HepG2 (cell line): ENCODE data around the gene TMEM150C. TPM values are rescaled to one million over a fixed set of nuclear protein-coding genes. Genes with fewer than 3 reads are reported as not detected.
A peak's percentile ranks its signal among the peaks of the same experiment; 100 is the strongest.

Experiments
- ATAC-seq: fragments of 200-7000 bp; cut with Tn5 transposase; 3 replicates; pipeline ENCODE4 v1.9.1; 2020; ENCODE audit warnings: mild to moderate bottlenecking, moderate library complexity
- BruUV-seq: library from RNA; stranded (reverse); fragments of 400-500 nt; replicated peaks from 2 replicates; lab custom pipeline; 2021; lab: Mats Ljungman, UMichigan
- CTCF ChIA-PET: fragments of 300-600 bp; formaldehyde crosslinking; extraction: SDS; loops from one replicate; lab custom pipeline; 2021; ENCODE audit warnings: low total read pairs, inconsistent platforms, low intra/inter-chr PET ratio; lab: Yijun Ruan, JAX
- POLR2A ChIA-PET: fragments of 350-600 bp; sonication (Branson Sonifier 250); formaldehyde crosslinking; loops from one replicate; lab custom pipeline; 2020; ENCODE audit warnings: antibody characterized with exemption, inconsistent platforms; lab: Yijun Ruan, JAX
- DNase-seq: peaks from one replicate; pipeline ENCODE4 v3.0.0-alpha.2; 2015; ENCODE audit warnings: low spot score
- FAIRE-seq: peaks from 3 replicates; lab custom pipeline; 2011; peaks lifted over from hg19 to GRCh38; lab: Jason Lieb, UNC
- H2AFZ ChIP-seq: one replicate; pipeline ENCODE4 v1.6.1; 2011; ENCODE audit warnings: low read length, inconsistent platforms
- H3K27ac ChIP-seq: fragments of 300-600 bp; 3 replicates; pipeline ENCODE4 v1.8.0; 2011; ENCODE audit warnings: mixed run types, mild to moderate bottlenecking, mixed read lengths, low read length, inconsistent platforms; ENCODE audit not compliant: insufficient read depth; ENCODE audit errors: extremely low read length
- H3K27me3 ChIP-seq, 2 experiments: fragments of 200-600 bp in 1 of 2; 2 replicates in 1 of 2; 3 replicates in 1 of 2; pipeline versions ENCODE4 v1.6.0 to v1.8.0; 2011; ENCODE audit warnings: low read length in 2 of 2, mild to moderate bottlenecking in 2 of 2, moderate library complexity in 2 of 2, inconsistent platforms in 1 of 2; ENCODE audit not compliant: insufficient read depth in 2 of 2, control insufficient read depth in 1 of 2
- H3K36me3 ChIP-seq, 2 experiments: fragments of 200-600 bp in 1 of 2; replicated peaks in 1 of 2; 2 replicates in 1 of 2; 3 replicates in 1 of 2; pipeline versions ENCODE4 v1.5.1 to v1.8.0; 2011; ENCODE audit warnings: low read length in 2 of 2, inconsistent platforms in 1 of 2; ENCODE audit not compliant: insufficient read depth in 2 of 2, control insufficient read depth in 1 of 2
- H3K4me1 ChIP-seq: 2 replicates; pipeline ENCODE4 v1.5.1; 2012; ENCODE audit warnings: low read length, inconsistent platforms; ENCODE audit not compliant: insufficient read depth
- H3K4me2 ChIP-seq: 2 replicates; pipeline ENCODE4 v1.6.0; 2011; ENCODE audit warnings: low read depth, low read length, inconsistent platforms
- H3K4me3 ChIP-seq, 3 experiments: fragments of 200-600 bp in 1 of 3; sonication (generic), shearing (Covaris generic) in 1 of 3; replicated peaks in 1 of 3; 2 replicates each; pipeline ENCODE4 v1.5.1; 2011 to 2016; ENCODE audit warnings: low read length in 3 of 3, inconsistent platforms in 2 of 3, low read depth in 2 of 3, mild to moderate bottlenecking in 2 of 3, control low read depth in 1 of 3, mixed read lengths in 1 of 3; ENCODE audit not compliant: insufficient read depth in 1 of 3
- H3K79me2 ChIP-seq: one replicate; pipeline ENCODE4 v1.6.1; 2011; ENCODE audit warnings: low read length, inconsistent platforms; ENCODE audit not compliant: insufficient read depth
- H3K9ac ChIP-seq: 2 replicates; pipeline ENCODE4 v1.6.0; 2011; ENCODE audit warnings: mild to moderate bottlenecking, low read depth, low read length, inconsistent platforms; ENCODE audit not compliant: insufficient read depth
- H3K9me3 ChIP-seq: 2 replicates; pipeline ENCODE4 v1.5.1; 2012; ENCODE audit warnings: mild to moderate bottlenecking, low read length
- H4K20me1 ChIP-seq: 2 replicates; pipeline ENCODE4 v1.6.0; 2011; ENCODE audit warnings: inconsistent platforms, mild to moderate bottlenecking, low read length, moderate library complexity; ENCODE audit not compliant: insufficient read depth
- ARNT2 ChIP-seq: sonication (generic); formaldehyde crosslinking; IDR thresholded peaks from 2 replicates; pipeline ENCODE4 v1.8.0; 2022; ENCODE audit warnings: mild to moderate bottlenecking, low read depth, missing genetic modification reagents, moderate library complexity
- ATF4 ChIP-seq, 2 experiments: fragments of 450-650 bp in 1 of 2; sonication (generic) in 1 of 2; formaldehyde crosslinking; IDR thresholded peaks; 2 replicates each; pipeline versions ENCODE4 v1.5.0 to v1.8.0; 2020 to 2022; ENCODE audit warnings: mild to moderate bottlenecking in 1 of 2, missing genetic modification reagents in 1 of 2
- CREB1 ChIP-seq, 2 experiments: fragments of 450-650 bp in 1 of 2; IDR thresholded peaks; 2 replicates each; pipeline ENCODE4 v1.6.1; 2016 to 2017; ENCODE audit warnings: control low read depth in 1 of 2, mild to moderate bottlenecking in 1 of 2, missing compliant biosample characterization in 1 of 2, missing genetic modification characterization in 1 of 2
- NR1H2 ChIP-seq: sonication (generic); formaldehyde crosslinking; IDR thresholded peaks from 2 replicates; pipeline ENCODE4 v1.8.1; 2022; ENCODE audit warnings: low read depth, missing genetic modification reagents, borderline replicate concordance
- ZNF121 ChIP-seq: sonication (generic); formaldehyde crosslinking; IDR thresholded peaks from 2 replicates; pipeline ENCODE4 v1.5.0; 2020; ENCODE audit warnings: mild to moderate bottlenecking, missing genetic modification reagents
- ZNF558 ChIP-seq: sonication (generic); formaldehyde crosslinking; IDR thresholded peaks from 2 replicates; pipeline ENCODE4 v1.9.0; 2022; ENCODE audit warnings: mild to moderate bottlenecking, missing genetic modification reagents, borderline replicate concordance
- ZNF570 ChIP-seq: sonication (generic); formaldehyde crosslinking; IDR thresholded peaks from 2 replicates; pipeline ENCODE4 v1.4.0; 2020; ENCODE audit warnings: mild to moderate bottlenecking, missing genetic modification reagents, borderline replicate concordance
- WGBS: methylation state at CpG from one replicate; pipeline ENCODE4 v1.1.6; 2017; ENCODE audit warnings: low lambda C conversion rate; 5-methylcytosine and 5-hydroxymethylcytosine counted together
- in situ Hi-C: cut with HindIII; loops from 2 replicates; pipeline ENCODE4 v1.10.0; 2017; ENCODE audit warnings: low pct_unique_long_range_greater_than_20kb; ENCODE audit not compliant: extremely low pct_ligation_motif_present
- intact Hi-C: fragments of 100-400 bp; cut with micrococcal nuclease; formaldehyde crosslinking; loops from one replicate; pipeline ENCODE4 v1.10.0; 2022; ENCODE audit not compliant: unreplicated experiment
- polyA plus RNA-seq, 8 experiments: library from polyadenylated mRNA; depleted of rRNA in 3 of 8; stranded (reverse) in 7 of 8; unstranded in 1 of 8; fragments of >200 nt; fragmentation: Illumina TruSeq in 4 of 8; extraction: Trizol in 4 of 8; gene quantifications; 2 replicates each; pipeline versions ENCODE4 v1.2.1 to v1.2.3, GENCODE V29; 2011 to 2016; ENCODE audit warnings: low read depth in 4 of 8, missing spikeins in 1 of 8, mixed read lengths in 1 of 8; ENCODE audit not compliant: insufficient read depth in 1 of 8
- total RNA-seq, 5 experiments: library from RNA; depleted of rRNA; stranded (reverse); fragments of >200 nt; fragmentation: Illumina TruSeq; extraction: Trizol; gene quantifications; 2 replicates each; pipeline ENCODE4 v1.2.3, GENCODE V29; 2016; ENCODE audit warnings: low read depth in 1 of 5

The TMEM150C gene
- total and polyA plus RNA-seq, 2 of the 13 experiments (the other 11 are each of a cell fraction or from before 2014, with no cell fraction given) = 0.33 to 0.42 TPM

DNA sequence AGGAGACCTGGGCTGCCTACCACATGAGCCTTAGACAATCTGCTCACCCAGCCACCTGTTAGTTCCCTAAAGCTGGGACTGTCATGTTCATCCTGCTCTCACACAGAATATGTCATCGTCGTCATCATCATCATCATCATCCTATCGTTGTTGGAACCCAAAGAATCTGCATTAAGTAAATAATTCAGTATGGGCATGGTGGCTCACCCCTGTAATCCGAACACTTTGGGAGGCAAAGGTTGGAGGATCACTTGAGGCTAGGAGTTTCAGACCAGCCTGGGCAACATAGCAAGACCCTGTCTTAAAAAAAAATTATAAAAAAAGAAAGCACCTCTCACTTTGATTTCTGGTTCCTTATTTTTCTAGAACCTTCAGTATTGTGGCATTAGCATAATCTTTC lies 125.0 kb downstream of the TMEM150C start:
- Histone ChIP-seq H3K4me1 (peaks cover 87% of the 10 kb centered on the region), H3K4me3 (no peak overlapping the region), H3K79me2 (peaks cover 94% of the 10 kb centered on the region), H3K9me3 (no peaks in the 10 kb centered on the region), H3K27me3 (no peaks in the 10 kb centered on the region), H3K27ac (peak overlapping the region; percentile 25), H3K4me2 (no peak overlapping the region), H4K20me1 (peaks cover 20% of the 10 kb centered on the region), H2AFZ (no peak overlapping the region), H3K36me3 (peaks cover 0 to 4% of the 10 kb centered on the region in 2 experiments; a peak in 2 of 5 replicates), H3K9ac (no peak overlapping the region)
- ATAC-seq (no peak), FAIRE-seq (no peak), DNase-seq (no peak)
- BruUV-seq = no TSS peak
- ChIA-PET POLR2A (interaction anchor here (4.5 kb wide), 1 partner anchor 8 kb away, joined by 20 read pairs; no protein-coding TSS in a partner anchor), CTCF (no interaction called here)
- WGBS = 91% methylated on average over 4 of the region's 4 CpGs
- TF ChIP-seq CREB1 (IDR thresholded peaks at IDR 0.05) = 0 out of 2 replicates have a peak, but pooled peaks have one; percentile 28
- no peak for TF ChIP-seq CREB1 (CRISPR knock-in tag; IDR thresholded peaks at IDR 0.05)
- no peak for TF ChIP-seq ZNF558 (CRISPR knock-in tag)
- TF ChIP-seq ATF4 (CRISPR knock-in tag; IDR thresholded peaks at IDR 0.05) = no peak
- no peak for TF ChIP-seq ARNT2 (CRISPR knock-in tag)
- peak; percentile 70 for TF ChIP-seq ZNF121 (CRISPR knock-in tag)
- TF ChIP-seq NR1H2 (CRISPR knock-in tag) = no peak
- TF ChIP-seq ZNF570 = no peak
- in situ Hi-C loops = no loop called here
- intact Hi-C loops = loop anchor here (10.0 kb wide), 1 partner anchor 152 kb away; no protein-coding TSS in a partner anchor
